PC-9 (cell line): ENCODE results near the gene COL27A1. TPM values are rescaled to one million over a fixed set of nuclear protein-coding genes. Genes with fewer than 3 reads are reported as not detected.

Experiments used
- BruUV-seq: library from RNA; stranded (reverse); fragments of 400-500 nt; replicated peaks from 2 replicates; lab custom pipeline; 2021; lab: Mats Ljungman, UMichigan
- CTCF ChIA-PET: fragments of 300-600 bp; sonication (Branson Sonifier 250); formaldehyde crosslinking; loops from one replicate; lab custom pipeline; 2022; ENCODE audit warnings: antibody characterized with exemption; lab: Charles Lee
- POLR2A ChIA-PET: fragments of 300-600 bp; sonication (Branson Sonifier 250); formaldehyde crosslinking; loops from one replicate; lab custom pipeline; 2022; ENCODE audit warnings: antibody characterized with exemption; ENCODE audit not compliant: unreplicated experiment; lab: Charles Lee
- DNase-seq, 2 experiments: peaks; one replicate each; pipeline versions ENCODE4 v3.0.0 to v3.0.0-alpha.2; 2015 to 2022; ENCODE audit warnings: mixed read lengths in 1 of 2
- H2AFZ ChIP-seq: fragments of 200-600 bp; sonication (generic); 2 replicates; pipeline ENCODE4 v1.8.1; 2017; ENCODE audit warnings: antibody characterized with exemption
- H3F3A ChIP-seq: fragments of 200-600 bp; sonication (generic); 2 replicates; pipeline ENCODE4 v1.8.1; 2017; ENCODE audit warnings: antibody characterized with exemption, mild to moderate bottlenecking, low read depth; ENCODE audit not compliant: insufficient read depth
- H3K27ac ChIP-seq: fragments of 200-600 bp; sonication (generic); 2 replicates; pipeline ENCODE4 v1.6.1; 2016; ENCODE audit warnings: mixed run types
- H3K27me3 ChIP-seq: fragments of 200-600 bp; sonication (generic); 2 replicates; pipeline ENCODE4 v1.6.1; 2016; ENCODE audit warnings: low read depth, mixed run types; ENCODE audit not compliant: insufficient read depth
- H3K36me3 ChIP-seq: fragments of 200-600 bp; sonication (generic); 2 replicates; pipeline ENCODE4 v1.6.1; 2016; ENCODE audit warnings: low read depth, mixed run types
- H3K4me1 ChIP-seq: fragments of 200-600 bp; sonication (generic); replicated peaks from 2 replicates; pipeline ENCODE4 v1.6.1; 2016; ENCODE audit warnings: mixed run types; ENCODE audit not compliant: insufficient read depth
- H3K4me2 ChIP-seq: fragments of 200-600 bp; sonication (generic); 2 replicates; pipeline ENCODE4 v1.6.1; 2017; ENCODE audit warnings: mixed run types
- H3K4me3 ChIP-seq: fragments of 200-600 bp; sonication (generic); 2 replicates; pipeline ENCODE4 v1.6.1; 2016; ENCODE audit warnings: mixed run types
- H3K79me2 ChIP-seq: fragments of 200-600 bp; sonication (generic); 2 replicates; pipeline ENCODE4 v1.6.1; 2017; ENCODE audit warnings: low read depth, mixed run types
- H3K9me2 ChIP-seq: fragments of 200-600 bp; sonication (generic); 2 replicates; pipeline ENCODE4 v1.8.1; 2017; ENCODE audit warnings: mild to moderate bottlenecking; ENCODE audit not compliant: insufficient read depth
- H3K9me3 ChIP-seq: fragments of 200-600 bp; sonication (generic); 2 replicates; pipeline ENCODE4 v1.8.1; 2016; ENCODE audit warnings: low read depth; ENCODE audit not compliant: insufficient read depth
- H4K20me1 ChIP-seq: fragments of 200-600 bp; sonication (generic); 2 replicates; pipeline ENCODE4 v1.8.1; 2017; ENCODE audit not compliant: insufficient read depth
- CTCF ChIP-seq: fragments of 200-600 bp; sonication (generic); conservative IDR thresholded peaks from 2 replicates; pipeline ENCODE4 v1.6.1; 2017; ENCODE audit warnings: mixed run types, antibody characterized with exemption, mild to moderate bottlenecking, moderate library complexity
- EZH2 ChIP-seq: fragments of 200-600 bp; sonication (generic); IDR thresholded peaks from 2 replicates; pipeline ENCODE4 v1.8.0; 2017; ENCODE audit warnings: antibody characterized with exemption, low read depth
- intact Hi-C: fragments of 100-400 bp; cut with micrococcal nuclease; formaldehyde crosslinking; loops from one replicate; pipeline ENCODE4 v1.10.0; 2022; ENCODE audit not compliant: unreplicated experiment
- total RNA-seq: library from RNA; stranded (reverse); gene quantifications from 2 replicates; pipeline ENCODE4 v1.2.3, GENCODE V29; 2021

Gene COL27A1
- total RNA-seq, 1 experiment from 2014 or later, result 0.39 TPM

- Histone ChIP-seq H3K27ac (no peak overlapping the region), H3K4me3 (no peak overlapping the region), H3F3A (no peaks in the 10 kb centered on the region), H3K4me1 (no peaks in the 10 kb centered on the region), H3K9me2 (no peaks in the 10 kb centered on the region), H3K79me2 (no peaks in the 10 kb centered on the region), H4K20me1 (no peaks in the 10 kb centered on the region), H2AFZ (no peak overlapping the region), H3K27me3 (no peaks in the 10 kb centered on the region), H3K4me2 (no peak overlapping the region), H3K36me3 (no peaks in the 10 kb centered on the region), H3K9me3 (no peaks in the 10 kb centered on the region)
- peak in 1 of 2 experiments; percentile 27 for DNase-seq
- TF ChIP-seq CTCF (no peak), EZH2 (no peak)
- ChIA-PET CTCF (no interaction called here), POLR2A (interaction anchor here (0.6 kb wide), 1 partner anchor 29 kb away, joined by 3 read pairs; no protein-coding TSS in a partner anchor)
- BruUV-seq, result no TSS peak
- intact Hi-C loops, result no loop called here
Measured at GRCh38 chr9:114216081-114216480, 60.7 kb downstream of the COL27A1 start.

- POLR2A ChIA-PET, result no interaction called here
- intact Hi-C loops, result no loop called here
- no TSS peak for BruUV-seq
Measured at GRCh38 chr9:114216976-114217375, 61.6 kb downstream of the COL27A1 start.

GRCh38 chr9:114218264-114219120 lies 63.2 kb downstream of the COL27A1 start:
- DNase-seq, result no peak
- intact Hi-C loops, result no loop called here
- Histone ChIP-seq H3K79me2 (no peaks in the 10 kb centered on the region), H4K20me1 (no peaks in the 10 kb centered on the region), H3K27ac (no peak overlapping the region), H2AFZ (no peak overlapping the region), H3K9me3 (no peaks in the 10 kb centered on the region), H3K36me3 (no peaks in the 10 kb centered on the region), H3K9me2 (no peaks in the 10 kb centered on the region), H3K27me3 (no peaks in the 10 kb centered on the region), H3K4me3 (no peak overlapping the region), H3K4me1 (no peaks in the 10 kb centered on the region), H3F3A (no peaks in the 10 kb centered on the region), H3K4me2 (no peak overlapping the region)
- TF ChIP-seq CTCF, result no peak
- no peak for TF ChIP-seq EZH2
- CTCF ChIA-PET, result no interaction called here
- no TSS peak for BruUV-seq
- POLR2A ChIA-PET, result interaction anchor here (0.7 kb wide), 1 partner anchor 34 kb away, joined by 4 read pairs; no protein-coding TSS in a partner anchor

More at GRCh38 chr9:114216976-114217375, 61.6 kb downstream of the COL27A1 start:
- no peak overlapping the region for H3K4me3 ChIP-seq
- no peak overlapping the region for H3K27ac ChIP-seq
- no peaks in the 10 kb centered on the region for H3F3A ChIP-seq
- H4K20me1 ChIP-seq, result no peaks in the 10 kb centered on the region
- H3K4me1 ChIP-seq, result no peaks in the 10 kb centered on the region
- no peaks in the 10 kb centered on the region for H3K36me3 ChIP-seq
- no peaks in the 10 kb centered on the region for H3K27me3 ChIP-seq
- no peaks in the 10 kb centered on the region for H3K79me2 ChIP-seq
- CTCF ChIA-PET, result no interaction called here
- H3K9me3 ChIP-seq, result no peaks in the 10 kb centered on the region
- TF ChIP-seq CTCF (no peak), EZH2 (no peak)
- no peak overlapping the region for H2AFZ ChIP-seq
- DNase-seq, result no peak
- no peaks in the 10 kb centered on the region for H3K9me2 ChIP-seq
- H3K4me2 ChIP-seq, result no peak overlapping the region
